Stimulated activated CD4-positive, alpha-beta T cell treated with anti-CD3 and anti-CD28 coated beads, Interleukin-12 subunit alpha, Interleukin-12 subunit beta, amount 100 ng/mL, for 4 hours (primary cell): ENCODE data around the gene C9orf85.
A peak's percentile ranks its signal among the peaks of the same experiment; 100 is the strongest.

Experiments
- DNase-seq: peaks from one replicate; pipeline ENCODE4 v3.0.0-alpha.2; 2020

Gene C9orf85

DNA sequence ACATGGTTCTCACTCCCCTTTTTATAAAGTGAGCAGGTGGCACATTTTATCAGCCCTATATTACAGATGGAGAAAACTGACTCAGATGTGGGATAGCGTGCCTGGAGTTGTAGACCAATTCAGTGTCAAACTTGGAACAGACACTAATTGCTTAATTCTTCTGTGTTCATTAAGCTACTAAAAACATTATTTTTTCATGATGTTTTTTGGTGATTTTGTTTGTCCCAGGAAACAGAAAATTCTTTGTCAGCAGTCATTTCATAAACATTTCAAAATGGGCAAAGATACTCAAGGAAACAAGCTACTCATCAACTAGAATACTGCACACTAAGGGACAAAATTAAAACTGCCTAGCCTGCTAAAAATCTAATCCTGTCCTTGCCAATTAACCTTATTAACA, 2.6 kb upstream of the C9orf85 start:
- DNase-seq = no peak

DNA sequence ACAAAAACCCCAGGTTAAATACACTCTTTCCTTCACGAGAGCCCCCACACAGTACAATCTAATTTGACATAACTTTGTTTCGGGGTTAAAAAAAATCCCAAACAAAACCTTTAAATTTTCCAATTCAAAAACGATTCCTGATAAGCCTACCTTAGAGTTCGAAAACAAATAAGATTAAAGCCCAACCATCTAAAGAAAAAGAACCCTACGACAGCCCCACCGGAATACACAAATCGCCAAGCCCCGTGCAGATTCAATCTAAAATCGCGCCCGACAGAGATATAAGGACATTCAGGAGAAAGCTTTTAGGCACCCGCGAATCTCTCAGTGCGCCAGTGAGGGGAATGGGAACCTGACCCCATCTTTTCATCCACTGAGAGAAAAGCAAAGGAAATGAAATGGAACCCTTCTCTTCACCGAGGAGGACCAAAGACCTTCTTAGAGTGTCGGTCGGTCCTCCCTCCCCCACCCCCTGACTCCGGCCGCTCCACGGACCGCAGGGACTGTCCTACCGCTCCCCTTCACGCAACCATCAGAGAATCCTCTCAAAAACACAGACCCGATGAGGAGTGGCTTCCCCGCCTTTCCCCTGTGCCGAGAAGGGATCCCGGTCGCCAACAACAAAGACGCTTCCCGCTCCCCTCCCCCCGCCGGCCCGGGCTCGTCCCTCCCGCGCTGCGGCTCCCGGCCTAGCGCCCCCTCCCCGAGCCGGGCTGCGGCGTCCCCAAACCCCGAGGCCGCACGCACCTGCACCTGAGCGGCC, 1.4 kb upstream of the C9orf85 start:
- DNase-seq = peak; percentile 33

DNA sequence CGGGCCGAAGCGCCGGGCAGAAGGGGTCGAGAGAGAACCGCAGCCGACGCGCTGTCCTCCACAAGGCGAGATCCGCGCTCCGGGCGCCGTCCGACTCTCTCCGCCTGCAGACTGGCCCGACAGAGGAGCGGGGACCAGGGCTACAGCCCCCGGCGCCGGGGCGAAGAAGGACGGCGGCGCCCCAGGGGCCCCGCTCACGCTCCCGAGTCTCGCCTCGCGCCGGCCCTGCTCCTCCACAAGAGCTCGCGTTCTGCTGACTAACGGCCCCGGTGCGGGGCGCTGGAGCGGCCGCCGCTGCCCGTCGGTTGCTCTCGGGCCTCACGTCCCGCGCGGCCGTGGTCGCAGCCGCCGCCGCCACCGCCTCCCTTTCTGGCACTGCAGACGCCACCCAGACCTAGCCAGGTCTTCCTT, 784 bp upstream of the C9orf85 start:
- no peak for DNase-seq

DNA sequence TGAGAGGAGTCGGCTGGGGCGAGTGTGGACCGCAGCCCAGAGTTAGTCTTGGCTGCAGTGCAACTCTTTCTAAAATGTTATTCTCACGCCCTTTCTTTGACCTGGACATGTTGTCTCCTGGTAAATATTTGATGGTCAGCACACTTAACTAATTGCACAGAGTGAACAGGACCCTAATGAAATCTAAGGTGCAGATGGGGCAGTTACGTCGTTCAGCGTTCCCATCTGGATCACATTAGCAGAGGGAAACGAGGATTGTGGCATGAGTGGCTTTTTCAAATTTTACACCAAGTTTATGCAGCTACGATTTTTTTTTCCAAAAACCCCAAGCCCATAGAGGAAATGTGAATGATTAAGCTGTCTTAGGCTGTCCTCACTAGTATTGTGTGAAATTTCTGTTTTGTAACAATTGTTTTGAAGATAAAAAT, 483 bp downstream of the C9orf85 start:
- no peak for DNase-seq

DNA sequence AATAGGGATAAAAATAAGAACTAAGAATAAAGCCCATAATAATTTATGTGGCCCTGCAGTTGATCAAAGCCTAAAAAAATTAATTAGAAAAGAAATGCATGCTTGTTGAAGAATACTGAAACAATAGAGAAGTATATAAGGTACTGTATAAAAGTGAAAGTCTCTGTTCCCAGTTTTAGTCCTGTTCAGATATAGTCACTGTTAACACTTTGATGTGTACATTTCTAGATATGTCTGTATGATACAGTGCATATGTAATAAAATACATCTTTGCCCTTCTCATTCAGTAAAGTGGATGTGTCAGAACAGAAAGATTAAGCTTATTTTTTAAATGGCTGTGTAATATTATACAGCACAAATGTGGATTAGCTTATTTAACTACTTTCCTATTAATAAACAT, 4.1 kb downstream of the C9orf85 start:
- DNase-seq = no peak

DNA sequence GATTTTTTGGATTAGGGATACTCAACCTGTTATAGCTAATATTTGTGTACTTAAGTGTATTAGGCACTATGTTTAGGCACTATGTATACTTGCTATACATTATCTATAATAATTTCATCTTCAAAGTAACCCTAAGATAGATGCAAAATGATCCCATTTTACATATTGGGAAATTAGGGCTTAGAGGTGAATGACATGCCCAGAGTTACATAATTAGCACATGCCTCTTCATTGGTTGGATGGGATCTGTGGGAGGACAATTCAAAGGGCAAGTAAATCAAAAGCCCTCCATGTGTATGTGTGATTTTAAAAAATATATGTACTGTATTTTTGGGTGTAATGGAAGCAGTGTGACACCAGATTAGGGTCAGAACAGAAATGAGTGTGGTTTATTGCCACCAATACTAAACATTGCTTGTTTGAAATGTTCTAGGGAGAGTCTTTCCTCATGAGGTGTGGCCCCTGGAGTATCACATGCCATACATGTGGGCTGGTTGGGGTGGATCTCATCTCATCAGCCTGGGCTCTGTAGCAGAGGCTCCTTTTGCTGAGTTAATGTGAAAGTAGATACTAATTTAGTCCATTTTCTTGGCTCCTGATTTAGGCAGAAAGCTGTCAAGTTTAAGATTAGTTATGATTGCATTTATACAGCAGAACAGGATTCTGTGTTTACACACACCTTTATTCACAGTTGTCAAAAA, 5.5 kb downstream of the C9orf85 start:
- DNase-seq = no peak

DNA sequence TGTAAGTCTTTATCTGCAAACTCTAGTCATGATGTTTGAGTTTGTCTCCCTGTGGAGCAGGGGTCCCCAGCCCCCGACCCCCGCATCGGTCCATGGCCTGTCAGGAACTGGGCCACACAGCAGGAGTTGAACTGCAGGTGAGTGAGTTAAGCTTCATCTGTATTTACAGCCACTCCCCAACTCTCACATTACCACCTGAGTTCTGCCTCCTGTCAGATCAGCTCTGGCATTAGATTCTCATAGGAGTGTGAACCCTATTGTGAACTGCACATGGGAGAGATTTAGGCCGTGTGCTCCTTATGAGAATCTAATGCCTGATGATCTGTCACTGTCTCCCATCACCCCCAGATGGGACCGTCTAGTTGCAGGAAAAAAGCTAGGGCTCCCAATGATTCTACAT, 7.0 kb downstream of the C9orf85 start:
- DNase-seq = no peak

DNA sequence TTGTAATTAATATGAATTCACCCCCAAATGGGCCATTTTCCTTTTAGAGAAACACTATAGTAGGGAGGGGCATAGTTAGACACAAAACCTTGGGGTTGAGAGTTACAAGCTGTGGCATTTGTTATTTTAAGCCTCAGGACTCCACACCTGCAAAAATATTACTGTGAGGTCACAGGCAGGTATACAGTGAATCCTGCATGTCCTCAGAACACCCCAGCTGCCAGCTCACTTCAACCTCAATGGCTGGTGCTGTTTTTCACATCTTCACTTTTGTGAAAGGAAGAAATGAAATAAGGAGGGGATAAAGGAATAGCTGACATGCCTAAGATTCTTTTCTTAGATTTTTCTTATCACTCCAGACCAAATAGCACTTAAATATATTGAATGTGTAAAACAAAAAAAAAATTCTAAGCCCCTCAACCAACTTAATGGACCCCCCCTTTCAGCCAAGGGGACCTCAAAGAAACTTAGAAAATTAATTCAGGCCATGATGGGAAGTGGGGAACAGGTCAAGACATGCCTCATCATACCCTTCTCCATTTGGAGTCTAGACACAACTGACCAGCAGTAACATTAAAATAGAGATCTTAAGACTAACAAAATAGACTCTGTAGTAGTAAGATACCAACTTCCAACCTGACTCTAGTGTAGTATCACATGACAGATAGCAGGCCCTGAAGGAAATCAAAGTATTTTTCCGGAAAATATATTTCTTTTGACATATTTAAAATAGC, 9.2 kb downstream of the C9orf85 start:
- DNase-seq = no peak

DNA sequence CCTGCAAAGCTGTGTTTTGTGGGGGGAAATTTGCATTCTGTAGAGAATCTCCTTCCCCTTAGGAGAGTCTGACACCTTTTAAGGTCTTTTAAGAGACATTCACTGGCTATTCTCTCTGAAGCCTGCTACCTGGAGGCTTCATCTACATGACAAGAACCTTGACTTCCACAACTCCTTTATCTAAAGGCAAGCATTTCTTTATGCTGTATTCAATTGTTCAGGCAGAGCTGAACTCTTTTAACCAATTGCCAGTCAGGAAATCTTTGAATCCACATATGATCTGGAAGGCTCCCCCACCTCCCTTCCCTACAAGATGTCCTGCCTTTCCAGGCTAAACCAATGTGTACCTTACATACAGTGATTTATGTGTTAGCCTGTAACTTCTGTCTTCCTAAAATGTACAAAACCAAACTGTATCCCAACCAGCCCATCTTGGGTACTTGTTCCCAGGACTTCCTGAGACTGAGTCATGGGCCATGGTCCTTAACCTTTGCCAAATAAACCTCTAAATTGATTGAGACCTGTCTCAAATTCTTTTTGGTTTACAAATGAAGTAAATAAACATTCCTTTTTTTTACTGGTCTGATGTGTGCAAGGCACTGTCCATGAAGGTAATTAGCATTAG, 9.9 kb downstream of the C9orf85 start:
- no peak for DNase-seq

DNA sequence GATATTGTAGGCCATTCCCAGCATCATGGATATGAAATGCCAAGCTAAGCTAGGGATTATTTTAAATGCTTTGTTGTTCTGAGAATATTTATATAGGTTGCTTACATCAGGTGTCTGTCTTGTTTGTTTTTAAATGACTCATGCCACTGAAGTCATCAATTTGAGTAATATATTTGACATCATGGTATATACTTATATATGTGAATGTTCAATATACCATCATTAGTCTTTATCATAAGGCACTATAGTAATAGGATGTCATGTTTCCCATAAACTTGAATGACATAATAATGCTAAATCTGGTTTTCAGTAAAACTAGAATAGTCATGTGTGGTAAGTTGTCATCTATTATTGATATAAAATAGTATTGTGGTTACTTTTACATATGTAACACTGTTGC, 13.1 kb downstream of the C9orf85 start:
- no peak for DNase-seq

DNA sequence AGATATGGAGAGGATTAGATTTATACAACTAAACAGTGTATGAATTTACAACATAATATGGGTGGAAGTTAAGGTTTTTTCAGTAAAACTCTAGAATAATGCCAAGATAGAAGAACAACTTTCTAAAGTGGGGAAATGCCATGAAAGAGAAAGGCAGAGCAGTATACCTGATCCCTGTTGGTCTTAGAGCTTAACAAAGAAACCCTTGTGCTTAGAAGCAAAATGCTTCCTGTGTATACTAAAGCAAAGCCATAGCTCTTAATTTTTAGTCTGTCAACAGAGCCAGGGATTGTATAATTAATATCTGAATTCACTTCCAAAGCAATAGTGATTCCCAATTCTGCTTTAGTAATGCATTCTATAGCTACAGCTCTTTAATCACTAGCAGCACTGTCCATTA, 14.4 kb downstream of the C9orf85 start:
- no peak for DNase-seq

DNA sequence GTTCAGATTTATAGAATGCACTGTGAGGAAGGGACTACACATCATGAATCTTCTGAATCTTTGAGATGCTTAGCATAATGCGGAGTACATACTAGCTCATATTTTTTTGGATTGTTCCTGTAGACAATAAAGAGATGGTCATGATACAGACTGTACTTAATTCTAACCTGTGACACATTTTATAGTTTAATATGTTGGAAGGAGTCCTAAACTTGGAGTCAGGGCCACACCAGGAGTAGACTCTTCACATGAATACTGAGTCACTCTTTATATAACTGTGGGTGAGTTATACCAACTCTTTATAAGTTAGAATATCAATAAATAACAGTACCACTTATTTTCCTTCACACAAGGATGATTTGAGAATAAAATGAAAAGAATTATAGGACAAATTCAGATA, 16.9 kb downstream of the C9orf85 start:
- DNase-seq = no peak

DNA sequence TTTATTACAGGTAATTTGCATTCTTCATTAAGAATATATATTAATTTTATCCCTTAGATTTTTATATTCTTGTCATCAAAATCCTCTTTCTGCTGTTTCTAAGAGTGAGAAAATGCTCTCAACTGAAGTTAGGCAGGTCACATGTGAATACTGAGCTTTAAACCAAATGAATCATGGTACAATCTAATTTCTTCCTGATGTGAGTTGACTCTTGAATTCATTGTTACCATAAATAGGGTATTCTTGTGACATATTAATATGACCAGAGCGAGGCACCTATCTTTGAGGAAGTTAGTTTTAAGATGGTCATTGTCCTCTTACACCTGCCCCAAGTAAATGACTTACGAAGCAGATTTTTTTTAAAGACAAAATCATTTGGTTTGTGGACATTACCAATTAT, 17.4 kb downstream of the C9orf85 start:
- DNase-seq = no peak

DNA sequence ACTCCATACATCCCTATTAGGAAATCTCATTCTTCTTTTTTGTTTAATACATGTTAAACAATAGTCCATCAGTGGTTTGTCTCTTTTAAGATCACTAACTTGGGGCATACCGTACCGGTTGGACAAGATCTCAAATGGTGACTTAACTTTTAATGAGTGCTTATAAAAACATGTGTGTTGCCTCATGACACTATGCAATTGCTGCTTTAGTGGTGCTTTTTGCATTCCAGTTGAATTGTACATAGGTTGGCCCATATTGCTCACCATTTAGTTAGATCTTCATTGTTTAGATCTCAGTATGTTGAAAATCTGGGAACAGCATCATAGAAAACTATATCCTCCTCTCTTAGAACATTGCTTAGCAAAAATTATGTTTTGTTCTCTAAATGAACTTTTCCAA, 17.8 kb downstream of the C9orf85 start:
- no peak for DNase-seq

DNA sequence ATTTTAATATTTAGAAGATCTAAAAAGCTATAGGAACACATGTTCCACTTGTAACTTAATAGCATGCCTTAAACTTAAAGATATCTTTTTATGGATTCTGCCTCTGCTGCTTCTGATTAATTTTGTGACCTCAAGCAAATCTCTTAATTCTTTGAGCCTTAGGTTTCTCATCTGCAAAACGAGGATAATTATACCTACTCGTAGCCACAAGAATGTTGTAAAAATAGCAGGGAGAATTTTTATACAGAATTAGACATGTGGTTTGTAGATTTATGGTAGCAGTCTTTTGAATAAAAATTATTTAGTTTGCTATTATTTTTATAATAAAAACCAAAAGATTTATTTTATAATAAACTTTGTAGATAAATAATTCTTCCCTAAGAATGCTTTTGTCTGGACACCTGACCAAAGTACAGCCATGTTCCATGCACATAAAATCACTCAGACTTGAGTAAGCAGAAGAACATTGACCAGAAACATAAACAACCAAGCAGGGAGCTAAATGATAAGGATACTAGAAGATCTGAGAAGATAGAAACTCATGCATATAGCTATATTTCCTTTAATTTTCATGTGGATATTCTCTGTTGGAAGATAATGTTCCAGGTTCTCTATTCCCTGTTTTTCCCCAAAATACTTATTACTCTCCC, 18.5 kb downstream of the C9orf85 start:
- no peak for DNase-seq

DNA sequence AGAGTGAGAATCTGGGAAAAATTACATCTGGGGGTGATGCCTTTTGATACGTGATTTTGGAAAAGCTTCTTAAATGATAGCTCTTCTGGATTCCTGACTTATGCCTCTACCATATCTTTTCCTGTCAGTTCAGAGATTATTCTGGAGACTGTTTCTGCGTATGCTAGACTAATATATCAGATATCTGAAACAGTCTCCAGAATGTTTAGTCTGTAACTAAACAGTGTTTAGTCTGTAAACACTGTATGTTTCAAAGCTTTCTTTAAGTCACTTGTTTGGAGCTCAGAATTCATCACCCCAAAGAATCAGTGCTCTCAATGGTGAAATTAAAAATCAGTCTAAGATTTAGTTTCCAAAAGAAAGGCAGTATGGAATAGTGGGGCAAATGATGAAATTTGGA, 19.7 kb downstream of the C9orf85 start:
- no peak for DNase-seq

DNA sequence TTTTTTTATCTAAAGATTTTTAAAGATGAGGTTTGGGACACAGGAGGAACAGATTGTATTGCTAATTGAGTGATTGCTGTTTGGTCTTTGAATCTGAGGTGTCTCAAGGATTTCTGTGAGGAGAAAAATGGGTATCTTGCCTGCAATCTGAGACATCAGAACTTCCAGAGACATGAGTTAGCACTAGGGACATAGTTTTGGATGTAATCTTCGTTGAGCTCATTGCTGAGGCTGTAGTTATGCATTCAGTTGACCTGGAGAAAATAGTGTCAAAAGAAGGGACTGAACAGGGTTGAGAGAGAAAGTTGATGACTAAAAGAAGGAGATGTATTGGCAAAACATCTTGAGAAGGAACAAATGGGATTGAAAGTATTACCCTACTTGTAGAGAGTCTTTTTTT, 24.6 kb downstream of the C9orf85 start:
- DNase-seq = no peak

DNA sequence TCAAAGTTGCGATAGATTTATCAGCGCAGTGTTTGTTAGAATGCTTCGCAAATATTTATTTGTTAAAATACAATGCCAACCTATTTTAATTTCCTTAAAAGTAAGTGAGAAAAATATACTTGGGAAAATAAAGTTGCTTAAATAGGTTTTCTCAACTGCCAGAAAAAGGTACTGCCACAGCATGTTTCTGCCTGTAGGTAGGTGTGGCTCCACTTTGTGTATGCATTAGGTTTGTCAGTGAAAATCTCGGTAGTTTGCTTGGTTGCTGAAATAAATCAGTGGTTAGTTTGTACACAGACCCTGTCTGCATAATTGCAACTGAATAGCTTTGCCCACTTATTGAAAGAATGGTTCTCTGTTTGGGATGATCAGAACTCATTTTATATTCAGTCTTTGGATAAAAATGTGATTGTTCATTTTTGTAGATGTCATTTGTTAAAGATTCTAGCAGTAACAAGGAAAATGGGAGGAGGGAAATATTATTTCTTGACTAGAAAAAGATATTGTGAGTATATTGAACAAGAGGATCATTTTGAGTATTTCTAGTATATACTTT, 25.7 kb downstream of the C9orf85 start:
- DNase-seq = no peak

DNA sequence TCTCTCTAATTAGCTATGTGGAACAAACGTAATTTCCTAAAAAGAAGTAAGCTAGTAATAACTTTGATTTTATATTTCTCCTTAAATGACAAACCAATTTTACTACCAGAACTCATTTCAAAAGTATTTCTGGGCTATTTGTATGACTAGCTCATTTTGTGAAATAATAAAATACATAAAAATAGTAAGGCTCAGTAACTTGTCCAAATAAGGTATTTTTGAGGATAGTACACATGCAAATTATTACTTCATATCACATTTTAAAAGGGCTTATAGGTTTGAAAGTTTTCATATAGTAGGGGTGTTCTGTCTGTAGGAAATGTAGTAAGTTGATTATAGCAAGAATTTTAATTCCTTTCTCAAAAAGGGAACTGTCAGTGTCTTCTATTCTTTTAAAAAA, 26.5 kb downstream of the C9orf85 start:
- no peak for DNase-seq

DNA sequence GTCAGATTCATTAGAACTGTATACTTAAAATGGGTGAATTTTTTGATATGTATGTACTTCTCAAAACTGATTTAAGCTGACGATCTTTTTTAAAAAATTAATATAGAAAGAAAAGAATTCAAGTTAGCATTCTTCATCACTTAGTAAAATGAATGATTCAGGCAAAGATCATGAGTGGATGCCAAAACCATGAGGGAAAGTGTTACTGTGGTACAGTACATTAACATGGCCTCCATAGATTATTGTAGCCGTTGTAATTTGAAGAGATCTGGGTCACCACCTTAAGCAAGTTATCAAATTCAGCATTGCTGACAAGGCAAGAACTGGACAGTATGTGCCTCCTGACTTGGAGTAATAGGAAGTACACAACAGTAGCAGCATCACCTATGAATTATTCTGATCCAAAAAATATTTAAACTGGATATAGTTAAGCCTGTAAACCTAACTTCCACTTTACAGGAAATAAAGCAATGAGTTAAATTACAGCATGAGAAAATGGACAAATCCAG, 29.7 kb downstream of the C9orf85 start:
- DNase-seq = no peak

DNA sequence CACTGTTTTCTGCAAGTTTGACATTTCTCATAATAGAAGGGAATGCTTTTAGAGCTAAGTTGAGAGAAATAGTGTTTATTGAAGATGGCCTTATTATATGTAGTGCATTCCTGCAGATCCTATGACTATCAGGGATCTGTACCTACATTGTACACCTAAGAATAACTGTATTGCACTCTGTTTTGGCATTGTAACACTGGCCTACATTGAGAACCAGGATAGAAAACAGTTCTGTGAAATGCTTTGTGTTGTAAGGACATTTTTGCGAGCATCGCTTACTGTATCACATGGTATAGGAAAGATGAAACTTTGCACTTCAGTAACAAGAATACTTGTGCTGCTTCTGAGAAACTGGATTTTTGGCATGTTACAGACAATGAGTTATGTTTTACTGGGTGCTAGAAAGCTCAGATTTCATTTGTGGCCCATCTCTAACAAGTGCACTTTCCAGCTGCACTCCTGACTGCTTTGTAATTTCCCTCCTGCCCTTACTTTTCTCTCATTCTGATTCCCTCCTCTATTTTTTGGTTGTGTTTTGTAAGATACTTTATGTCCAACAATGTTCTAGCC, 30.6 kb downstream of the C9orf85 start:
- DNase-seq = no peak

DNA sequence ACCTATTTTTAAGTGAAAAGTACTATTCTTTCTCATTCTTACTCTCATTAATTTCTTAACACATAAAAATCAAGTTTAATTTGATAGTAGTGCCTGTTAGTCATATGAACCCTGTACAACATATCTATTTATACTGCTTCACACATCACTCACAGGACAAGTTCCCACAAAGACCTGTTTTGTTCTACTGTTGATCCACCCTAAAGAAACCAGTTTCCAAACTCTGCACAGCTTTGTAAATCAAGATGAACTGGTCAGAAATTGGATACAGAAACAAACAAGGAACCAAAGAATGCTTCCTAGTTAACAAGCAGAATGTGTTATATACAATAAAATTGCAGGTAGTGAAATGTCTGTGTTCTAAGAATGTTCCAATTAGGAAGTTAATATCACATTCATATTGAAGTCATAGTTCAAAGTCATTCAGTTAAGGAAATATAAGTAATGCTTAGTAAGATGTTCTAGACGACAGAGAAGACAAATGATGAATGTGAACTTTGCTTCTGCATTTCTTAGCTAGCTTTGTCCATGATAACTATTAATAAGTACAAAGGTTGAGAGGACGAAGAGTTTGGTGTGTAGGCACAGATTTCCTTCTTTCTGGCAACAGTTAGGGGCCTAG, 33.4 kb downstream of the C9orf85 start:
- no peak for DNase-seq
